IPS-NIHi7 (cell line): ENCODE results near the gene SRSF12.
"Not testable (repeated sequence)": the region's sequence is repeated elsewhere in the genome, so short reads cannot be mapped to it uniquely, and the experiment has no call there.

ENCODE experiments used
- DNase-seq: peaks from one replicate; pipeline ENCODE4 v3.0.0; 2012; ENCODE audit warnings: mixed read lengths; ENCODE audit errors: extremely low spot score

SRSF12 gene

GRCh38 chr6:89073014-89073620, 44.8 kb downstream of the SRSF12 start:
- no peak for DNase-seq

DNA sequence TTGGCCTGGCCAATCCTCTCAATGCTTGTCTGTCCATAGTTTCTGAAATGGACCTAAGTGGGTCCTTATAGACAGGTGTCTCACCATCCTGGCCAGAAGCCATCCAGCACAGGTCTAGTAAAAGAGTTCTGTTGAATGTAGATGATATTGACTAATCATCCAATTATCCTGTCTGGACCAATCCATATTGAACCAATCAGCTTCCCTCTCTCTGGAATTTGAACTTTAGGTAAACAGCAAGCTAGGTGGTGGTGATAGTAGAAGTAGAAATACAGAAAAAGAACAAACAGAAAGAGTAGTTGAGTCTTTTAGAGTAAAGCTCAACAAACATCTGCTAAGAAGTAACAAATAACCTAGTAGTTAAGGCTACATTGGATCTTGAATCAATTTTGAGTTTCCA, 46.8 kb downstream of the SRSF12 start:
- DNase-seq: no peak

- no peak for DNase-seq
These were observed 48.2 kb downstream of the SRSF12 start for GRCh38 chr6:89069536-89070163.

DNA sequence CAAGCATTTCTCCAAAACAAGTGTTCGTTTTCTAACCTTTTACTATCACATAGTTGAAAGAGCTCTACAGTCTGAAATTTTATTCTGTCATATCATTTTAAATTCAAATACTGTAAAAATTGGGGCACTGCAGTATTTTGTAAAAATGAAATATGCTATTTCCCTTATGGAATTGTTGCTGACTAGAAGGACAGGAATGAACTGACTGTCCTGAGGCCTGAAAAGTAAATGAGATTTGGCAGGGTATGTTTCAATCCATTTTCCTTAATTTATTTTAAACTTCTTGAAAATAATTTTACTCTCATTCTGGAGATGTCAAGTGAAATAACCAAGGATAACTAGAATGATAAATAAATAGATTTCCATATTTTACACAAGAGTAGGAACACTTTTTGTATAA, 49.2 kb downstream of the SRSF12 start:
- no peak for DNase-seq

- DNase-seq: no peak
These were observed 50.1 kb downstream of the SRSF12 start for GRCh38 chr6:89067796-89068195.

DNA sequence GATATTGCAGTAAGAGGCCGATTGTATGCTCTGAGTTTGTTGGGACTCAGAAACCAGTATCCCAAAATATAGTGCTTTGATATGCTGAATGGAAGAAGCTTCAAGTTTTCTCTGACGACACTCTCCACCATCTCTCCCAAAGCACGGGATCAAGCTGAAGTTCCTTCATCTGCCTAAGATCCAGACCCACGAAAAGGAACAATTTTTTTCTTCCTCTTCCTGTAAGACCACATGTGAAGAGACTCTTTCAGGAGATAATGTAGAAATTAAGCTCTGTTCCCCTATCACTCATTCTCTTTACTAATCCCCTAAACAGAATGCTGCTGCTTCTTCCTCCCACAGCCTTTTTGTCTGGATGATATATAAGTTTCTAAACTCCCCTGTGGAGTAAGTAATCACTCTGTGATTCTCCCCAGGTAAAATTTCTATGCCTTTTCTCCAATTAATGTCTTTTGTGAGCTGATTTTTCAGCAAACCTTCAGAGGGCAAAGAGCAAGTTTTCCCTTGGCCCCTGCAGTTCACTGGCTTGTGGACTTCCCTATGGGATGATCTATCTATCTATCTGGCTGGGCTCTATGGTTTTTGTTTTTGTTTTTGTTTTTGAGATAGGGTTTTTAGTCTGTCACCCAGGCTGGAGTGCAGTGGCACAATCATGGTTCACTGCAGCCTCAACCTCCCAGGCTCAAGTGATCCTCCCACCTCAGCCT, 50.8 kb downstream of the SRSF12 start:
- no peak for DNase-seq

- DNase-seq: not testable (repeated sequence)
These were observed 51.8 kb downstream of the SRSF12 start for GRCh38 chr6:89066121-89066520.

GRCh38 chr6:89064931-89065330, 52.9 kb downstream of the SRSF12 start:
- not testable (repeated sequence) for DNase-seq

GRCh38 chr6:89063881-89064280, 54.0 kb downstream of the SRSF12 start:
- DNase-seq: no peak

- no peak for DNase-seq
These were observed 58.6 kb downstream of the SRSF12 start for GRCh38 chr6:89059227-89059626.

- no peak for DNase-seq
These were observed 59.2 kb downstream of the SRSF12 start for GRCh38 chr6:89058627-89059026.

DNA sequence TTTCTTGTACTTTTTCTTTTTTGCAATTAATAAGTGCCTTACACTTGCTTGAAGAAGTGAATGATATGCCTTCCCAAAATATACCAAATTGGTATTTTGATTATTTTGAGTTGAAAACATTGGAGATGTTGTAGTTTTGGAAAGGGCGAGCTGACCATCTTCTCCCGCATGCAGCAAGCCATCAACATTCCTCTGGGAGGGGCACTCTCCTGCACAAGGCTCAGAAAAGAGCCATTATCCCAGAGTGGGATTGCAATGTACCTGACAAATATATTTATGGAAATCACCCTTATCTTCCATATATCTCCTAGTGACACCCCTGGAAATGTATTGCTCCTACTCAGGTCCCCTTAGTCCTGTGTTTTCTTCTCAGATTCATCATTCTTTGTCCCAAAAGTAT, 60.1 kb downstream of the SRSF12 start:
- peak; percentile 18 for DNase-seq

DNA sequence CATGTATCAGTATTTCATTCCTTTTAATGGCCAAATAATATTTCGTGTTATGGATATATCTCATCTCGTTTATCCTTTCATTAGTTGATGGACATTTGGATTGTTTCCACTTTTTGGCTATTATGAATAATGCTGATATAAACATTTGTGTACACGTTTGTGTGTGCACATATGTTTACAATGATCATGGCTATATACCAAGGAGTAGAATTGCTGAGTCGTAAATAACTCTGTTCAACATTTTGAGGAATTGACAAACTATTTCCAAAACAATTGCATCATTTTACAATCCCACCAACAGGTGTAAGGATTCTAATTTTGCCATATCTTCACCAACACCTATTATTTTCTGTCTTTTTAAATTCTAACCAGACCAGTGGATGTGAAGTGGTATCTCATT, 63.7 kb downstream of the SRSF12 start:
- DNase-seq: no peak

GRCh38 chr6:89051676-89052075, 66.2 kb downstream of the SRSF12 start:
- no peak for DNase-seq

DNA sequence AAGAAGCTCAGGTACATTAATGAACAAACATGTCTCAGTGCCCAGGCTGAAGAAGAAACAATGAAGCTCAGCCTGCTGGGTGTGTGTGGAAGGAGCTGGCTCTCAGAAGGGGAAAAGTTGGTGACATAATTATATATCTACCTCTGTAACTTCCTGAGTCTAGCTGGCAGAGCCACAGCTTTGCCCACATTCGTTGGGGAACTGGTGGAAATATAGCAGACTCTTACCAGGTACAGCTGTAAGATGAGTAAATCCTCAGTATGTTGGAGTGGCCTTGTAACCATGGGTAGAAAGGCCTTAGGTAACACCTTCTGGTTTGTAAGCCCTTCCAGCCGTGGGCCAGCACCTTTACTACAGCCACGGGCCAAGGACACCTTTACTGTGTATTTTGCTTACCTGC, 67.2 kb downstream of the SRSF12 start:
- no peak for DNase-seq

DNA sequence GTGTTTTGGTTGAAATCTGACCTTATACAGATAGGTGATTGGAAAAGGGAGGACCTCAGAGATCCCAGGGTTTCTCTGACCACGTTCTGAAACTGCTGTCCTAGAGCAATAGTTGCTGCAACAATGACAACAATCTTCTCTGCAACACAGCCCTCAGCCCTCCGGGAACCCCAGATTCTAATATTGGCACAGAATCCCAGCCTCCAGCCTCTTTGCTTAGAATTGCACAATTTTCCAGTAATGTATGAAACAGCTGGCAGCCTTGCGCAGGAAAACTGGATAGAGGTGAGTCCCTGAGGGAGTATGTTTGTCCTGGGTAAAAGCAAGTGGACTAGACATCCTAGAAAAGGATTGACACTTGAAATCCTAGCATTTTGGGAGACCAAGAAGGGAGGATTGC, 67.7 kb downstream of the SRSF12 start:
- no peak for DNase-seq

- no peak for DNase-seq
These were observed 68.9 kb downstream of the SRSF12 start for GRCh38 chr6:89048985-89049384.

- no peak for DNase-seq
These were observed 69.5 kb downstream of the SRSF12 start for GRCh38 chr6:89048288-89048923.

GRCh38 chr6:89047473-89047872, 70.4 kb downstream of the SRSF12 start:
- DNase-seq: no peak
